HEK293 (cell line): ENCODE measurements around the gene TMEM120A.

Source experiments
- CTCF ChIA-PET: fragments of 350-600 bp; formaldehyde crosslinking; extraction: SDS; loops from one replicate; lab custom pipeline; 2021; ENCODE audit warnings: antibody characterized with exemption; lab: Yijun Ruan, JAX
- POLR2A ChIA-PET: fragments of 300-600 bp; formaldehyde crosslinking; extraction: SDS; loops from one replicate; lab custom pipeline; 2020; ENCODE audit warnings: antibody characterized with exemption, inconsistent platforms; lab: Yijun Ruan, JAX
- H3K27ac ChIP-seq: fragments of 200-500 bp; sonication (Bioruptor generic); 2 replicates; pipeline ENCODE4 v1.5.1; 2014; ENCODE audit warnings: low read depth, low read length, control low read depth, inconsistent platforms; ENCODE audit errors: extremely low read depth
- H3K36me3 ChIP-seq, 2 experiments: fragments of 200-500 bp in 1 of 2; sonication (Bioruptor generic) in 1 of 2; 1 replicate in 1 of 2; 2 replicates in 1 of 2; pipeline ENCODE4 v1.5.1; 2014 to 2017; ENCODE audit warnings: inconsistent platforms in 2 of 2, low read length in 2 of 2; ENCODE audit not compliant: control insufficient read depth in 2 of 2, insufficient read depth in 1 of 2
- H3K4me1 ChIP-seq: fragments of 200-500 bp; sonication (Bioruptor generic); 2 replicates; pipeline ENCODE4 v1.5.1; 2014; ENCODE audit warnings: mild to moderate bottlenecking, low read length, inconsistent platforms; ENCODE audit not compliant: control insufficient read depth, insufficient read depth
- H3K4me3 ChIP-seq: 2 replicates; pipeline ENCODE4 v1.5.1; 2011; ENCODE audit warnings: low read depth, mild to moderate bottlenecking, control low read depth, low read length, moderate library complexity
- H3K9me3 ChIP-seq: fragments of 200-500 bp; sonication (Bioruptor generic); 2 replicates; pipeline ENCODE4 v1.5.1; 2014; ENCODE audit warnings: low read depth, low read length, inconsistent platforms; ENCODE audit not compliant: control insufficient read depth, insufficient read depth
- SP2 ChIP-seq: fragments of 450-650 bp; formaldehyde crosslinking; IDR thresholded peaks from 2 replicates; pipeline ENCODE4 v1.5.1; 2016; ENCODE audit warnings: missing biosample characterization, missing genetic modification characterization
- SP3 ChIP-seq: fragments of 450-650 bp; formaldehyde crosslinking; IDR thresholded peaks from 2 replicates; pipeline ENCODE4 v1.5.1; 2016; ENCODE audit warnings: missing biosample characterization, missing genetic modification characterization
- ZBTB44 ChIP-seq: fragments of 450-650 bp; IDR thresholded peaks from 2 replicates; pipeline ENCODE4 v1.5.1; 2018; ENCODE audit warnings: missing biosample characterization, mild to moderate bottlenecking, missing genetic modification characterization
- ZNF121 ChIP-seq: fragments of 450-650 bp; formaldehyde crosslinking; IDR thresholded peaks from 2 replicates; pipeline ENCODE4 v1.5.1; 2016; ENCODE audit warnings: missing biosample characterization, missing genetic modification characterization
- ZNF175 ChIP-seq: fragments of 450-650 bp; formaldehyde crosslinking; IDR thresholded peaks from 2 replicates; pipeline ENCODE4 v1.5.1; 2016; ENCODE audit warnings: missing biosample characterization, missing genetic modification characterization
- ZNF184 ChIP-seq: fragments of 450-650 bp; IDR thresholded peaks from 2 replicates; pipeline ENCODE4 v1.5.1; 2018; ENCODE audit warnings: missing biosample characterization, mild to moderate bottlenecking, missing genetic modification characterization
- ZNF239 ChIP-seq: fragments of 450-650 bp; formaldehyde crosslinking; IDR thresholded peaks from 2 replicates; pipeline ENCODE4 v1.5.1; 2016; ENCODE audit warnings: missing biosample characterization, missing genetic modification characterization
- ZNF248 ChIP-seq: fragments of 450-650 bp; formaldehyde crosslinking; IDR thresholded peaks from 2 replicates; pipeline ENCODE4 v1.5.1; 2017; ENCODE audit warnings: missing biosample characterization, missing genetic modification characterization
- ZNF302 ChIP-seq: fragments of 450-650 bp; formaldehyde crosslinking; IDR thresholded peaks from 2 replicates; pipeline ENCODE4 v1.5.1; 2016; ENCODE audit warnings: missing biosample characterization, missing genetic modification characterization, low read depth
- ZNF488 ChIP-seq: fragments of 450-650 bp; formaldehyde crosslinking; IDR thresholded peaks from 2 replicates; pipeline ENCODE4 v1.5.1; 2016; ENCODE audit warnings: missing biosample characterization, missing genetic modification characterization
- ZNF501 ChIP-seq: fragments of 450-650 bp; formaldehyde crosslinking; IDR thresholded peaks from 2 replicates; pipeline ENCODE4 v1.5.1; 2016; ENCODE audit warnings: missing biosample characterization, missing genetic modification characterization
- ZNF510 ChIP-seq: fragments of 450-650 bp; formaldehyde crosslinking; IDR thresholded peaks from 2 replicates; pipeline ENCODE4 v1.5.1; 2018; ENCODE audit warnings: mild to moderate bottlenecking, missing genetic modification characterization, missing biosample characterization; ENCODE audit not compliant: insufficient replicate concordance
- ZNF514 ChIP-seq: fragments of 450-650 bp; formaldehyde crosslinking; IDR thresholded peaks from 2 replicates; pipeline ENCODE4 v1.5.1; 2016; ENCODE audit warnings: missing biosample characterization, missing genetic modification characterization
- ZNF521 ChIP-seq: fragments of 450-650 bp; formaldehyde crosslinking; IDR thresholded peaks from 2 replicates; pipeline ENCODE4 v1.5.1; 2017; ENCODE audit warnings: missing biosample characterization, mild to moderate bottlenecking, missing genetic modification characterization
- ZNF623 ChIP-seq: fragments of 450-650 bp; formaldehyde crosslinking; IDR thresholded peaks from 2 replicates; pipeline ENCODE4 v1.5.1; 2016; ENCODE audit warnings: missing biosample characterization, missing genetic modification characterization
- ZNF639 ChIP-seq: fragments of 450-650 bp; formaldehyde crosslinking; IDR thresholded peaks from 2 replicates; pipeline ENCODE4 v1.5.1; 2016; ENCODE audit warnings: missing biosample characterization, missing genetic modification characterization
- ZNF776 ChIP-seq: fragments of 450-650 bp; formaldehyde crosslinking; IDR thresholded peaks from 2 replicates; pipeline ENCODE4 v1.5.0; 2017; ENCODE audit warnings: missing biosample characterization, missing genetic modification characterization, borderline replicate concordance
- ZNF777 ChIP-seq: fragments of 450-650 bp; formaldehyde crosslinking; IDR thresholded peaks from 2 replicates; pipeline ENCODE4 v1.5.1; 2017; ENCODE audit warnings: missing biosample characterization, missing genetic modification characterization, borderline replicate concordance
- ZNF843 ChIP-seq: fragments of 450-650 bp; formaldehyde crosslinking; IDR thresholded peaks from 2 replicates; pipeline ENCODE4 v1.5.1; 2016; ENCODE audit warnings: missing biosample characterization, missing genetic modification characterization
- TF ChIP-seq, protein P1 (sequence below): fragments of 450-650 bp; formaldehyde crosslinking; IDR thresholded peaks from 2 replicates; pipeline ENCODE4 v1.5.1; 2016; ENCODE audit warnings: missing biosample characterization, missing genetic modification characterization

The TMEM120A gene

GRCh38 chr7:75963381-75963995 is 30.9 kb downstream of the TMEM120A start:
- no peaks in the 10 kb centered on the region for H3K9me3 ChIP-seq
- H3K4me1 ChIP-seq: no peaks in the 10 kb centered on the region
- TF ChIP-seq ZNF175 (tag by site-specific recombination) (no peak), ZNF639 (tag by site-specific recombination) (no peak), ZNF302 (tag by site-specific recombination) (no peak), ZNF777 (no peak), SP3 (tag by site-specific recombination) (no peak), ZNF776 (no peak), ZNF501 (tag by site-specific recombination) (no peak), ZNF488 (tag by site-specific recombination) (no peak), ZNF184 (no peak), SP2 (tag by site-specific recombination) (no peak), ZNF248 (tag by site-specific recombination) (no peak), ZBTB44 (tag by site-specific recombination) (no peak), ZNF843 (tag by site-specific recombination) (no peak), ZNF623 (tag by site-specific recombination) (no peak), ZNF514 (no peak), ZNF121 (tag by site-specific recombination) (no peak), ZNF239 (tag by site-specific recombination) (no peak), ZNF510 (tag by site-specific recombination) (no peak), ZNF521 (no peak)
- TF ChIP-seq, protein P1, sequence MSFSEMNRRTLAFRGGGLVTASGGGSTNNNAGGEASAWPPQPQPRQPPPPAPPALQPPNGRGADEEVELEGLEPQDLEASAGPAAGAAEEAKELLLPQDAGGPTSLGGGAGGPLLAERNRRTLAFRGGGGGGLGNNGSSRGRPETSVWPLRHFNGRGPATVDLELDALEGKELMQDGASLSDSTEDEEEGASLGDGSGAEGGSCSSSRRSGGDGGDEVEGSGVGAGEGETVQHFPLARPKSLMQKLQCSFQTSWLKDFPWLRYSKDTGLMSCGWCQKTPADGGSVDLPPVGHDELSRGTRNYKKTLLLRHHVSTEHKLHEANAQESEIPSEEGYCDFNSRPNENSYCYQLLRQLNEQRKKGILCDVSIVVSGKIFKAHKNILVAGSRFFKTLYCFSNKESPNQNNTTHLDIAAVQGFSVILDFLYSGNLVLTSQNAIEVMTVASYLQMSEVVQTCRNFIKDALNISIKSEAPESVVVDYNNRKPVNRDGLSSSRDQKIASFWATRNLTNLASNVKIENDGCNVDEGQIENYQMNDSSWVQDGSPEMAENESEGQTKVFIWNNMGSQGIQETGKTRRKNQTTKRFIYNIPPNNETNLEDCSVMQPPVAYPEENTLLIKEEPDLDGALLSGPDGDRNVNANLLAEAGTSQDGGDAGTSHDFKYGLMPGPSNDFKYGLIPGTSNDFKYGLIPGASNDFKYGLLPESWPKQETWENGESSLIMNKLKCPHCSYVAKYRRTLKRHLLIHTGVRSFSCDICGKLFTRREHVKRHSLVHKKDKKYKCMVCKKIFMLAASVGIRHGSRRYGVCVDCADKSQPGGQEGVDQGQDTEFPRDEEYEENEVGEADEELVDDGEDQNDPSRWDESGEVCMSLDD: no peak
- TF ChIP-seq, all 188 proteins: peak for 0
- Histone ChIP-seq H3K4me3 (no peak overlapping the region), H3K27ac (no peak overlapping the region), H3K36me3 (peaks cover 4 to 5% of the 10 kb centered on the region in 2 experiments; a peak in 2 of 3 replicates)
- ChIA-PET POLR2A (no interaction called here), CTCF (no interaction called here)
